GM18858 (cell line): ENCODE measurements around the gene RGS10.
"Not testable (repeated sequence)": the region's sequence is repeated elsewhere in the genome, so short reads cannot be mapped to it uniquely, and the experiment has no call there.

Experiments
- ATAC-seq: cut with Tn5 transposase; IDR thresholded peaks from one replicate; pipeline ENCODE4 v1.9.1; 2021; ENCODE audit not compliant: unreplicated experiment

Gene RGS10

GRCh38 chr10:119539359-119539825 is 3.1 kb downstream of the RGS10 start:
- ATAC-seq, result no peak

- ATAC-seq, result no peak
Observed at GRCh38 chr10:119538632-119539358, 3.7 kb downstream of the RGS10 start.

- no peak for ATAC-seq
Observed at GRCh38 chr10:119537953-119538630, 4.4 kb downstream of the RGS10 start.

GRCh38 chr10:119536508-119537025 is 6.0 kb downstream of the RGS10 start:
- ATAC-seq, result no peak

- ATAC-seq, result no peak
Observed at GRCh38 chr10:119535837-119536507, 6.5 kb downstream of the RGS10 start.

- no peak for ATAC-seq
Observed at GRCh38 chr10:119535305-119535704, 7.2 kb downstream of the RGS10 start.

GRCh38 chr10:119533473-119533872 is 9.0 kb downstream of the RGS10 start:
- ATAC-seq, result no peak

- not testable (repeated sequence) for ATAC-seq
Observed at GRCh38 chr10:119532791-119533190, 9.7 kb downstream of the RGS10 start.

GRCh38 chr10:119532251-119532650 is 10.3 kb downstream of the RGS10 start:
- ATAC-seq, result not testable (repeated sequence)

GRCh38 chr10:119531067-119531466 is 11.5 kb downstream of the RGS10 start:
- no peak for ATAC-seq

- ATAC-seq, result not testable (repeated sequence)
Observed at GRCh38 chr10:119528663-119529237, 13.8 kb downstream of the RGS10 start.

- ATAC-seq, result no peak
Observed at GRCh38 chr10:119526621-119527592, 15.6 kb downstream of the RGS10 start.

GRCh38 chr10:119526149-119526548 is 16.4 kb downstream of the RGS10 start:
- ATAC-seq, result no peak

GRCh38 chr10:119525116-119525515 is 17.4 kb downstream of the RGS10 start:
- ATAC-seq, result no peak

GRCh38 chr10:119524720-119525070 is 17.8 kb downstream of the RGS10 start:
- no peak for ATAC-seq

- no peak for ATAC-seq
Observed at GRCh38 chr10:119523895-119524719, 18.4 kb downstream of the RGS10 start.

GRCh38 chr10:119522747-119523426 is 19.6 kb downstream of the RGS10 start:
- no peak for ATAC-seq

- no peak for ATAC-seq
Observed at GRCh38 chr10:119521443-119522204, 20.9 kb downstream of the RGS10 start.
